Ovary (tissue), 9 donors: ENCODE data around the gene PCF11. TPM values are rescaled to one million over a fixed set of nuclear protein-coding genes. Genes with fewer than 3 reads are reported as not detected.

Experiments used
- DNase-seq, 5 donors: peaks; one replicate each; pipeline ENCODE4 v3.0.0-alpha.2; 2019 to 2020
- H3K27ac ChIP-seq, 2 donors: fragments of 200-600 bp; one replicate each; pipeline versions ENCODE4 v1.5.1 to v1.8.0; 2019 to 2022
- H3K27me3 ChIP-seq: fragments of 200-600 bp; one replicate; pipeline ENCODE4 v1.8.0; 2022
- H3K36me3 ChIP-seq: fragments of 200-600 bp; sonication (generic); one replicate; pipeline ENCODE4 v1.5.1; 2019
- H3K4me1 ChIP-seq: one replicate; pipeline ENCODE4 v1.8.1; 2013; ENCODE audit warnings: mild to moderate bottlenecking, moderate library complexity; ENCODE audit not compliant: insufficient read depth
- H3K4me3 ChIP-seq: fragments of 200-600 bp; sonication (generic); one replicate; pipeline ENCODE4 v1.5.1; 2017
- H3K9me3 ChIP-seq, 2 donors: fragments of 200-600 bp in 1 of 2; sonication (generic) in 1 of 2; one replicate each; pipeline versions ENCODE4 v1.5.1 to v1.8.1; 2013 to 2019; ENCODE audit warnings: mild to moderate bottlenecking in 1 of 2, moderate library complexity in 1 of 2
- CTCF ChIP-seq, 3 donors: fragments of 450-650 bp in 2 of 3; fragments of 200-600 bp in 1 of 3; IDR thresholded peaks; one replicate each; pipeline versions ENCODE4 v1.5.1 to v1.8.0; 2016 to 2022; ENCODE audit warnings: antibody characterized with exemption in 3 of 3, mild to moderate bottlenecking in 1 of 3
- EP300 ChIP-seq: sonication (generic); formaldehyde crosslinking; IDR thresholded peaks from one replicate; pipeline ENCODE4 v1.6.1; 2017; ENCODE audit warnings: antibody characterized with exemption
- POLR2A ChIP-seq: fragments of 450-650 bp; IDR thresholded peaks from one replicate; pipeline ENCODE4 v1.6.1; 2017; ENCODE audit warnings: antibody characterized with exemption, mild to moderate bottlenecking, moderate library complexity
- WGBS, 3 donors: extraction: QIAGEN DNeasy Blood & Tissue Kit in 1 of 3; methylation state at CpG; one replicate each; pipeline versions ENCODE4 v1.1.5 to v1.1.7; 2013 to 2017; 5-methylcytosine and 5-hydroxymethylcytosine counted together
- intact Hi-C, 4 donors: fragments of 100-400 bp; cut with DNase I; formaldehyde crosslinking; loops; one replicate each; pipeline versions ENCODE4 v1.11.0 to v1.15.1; 2022 to 2023
- polyA plus RNA-seq, 2 donors: library from polyadenylated mRNA; stranded (reverse); fragments of 200-250 nt in 1 of 2; fragments of 350-450 nt in 1 of 2; fragmentation: Illumina TruSeq in 1 of 2; extraction: RNeasy Lipid Tissue Mini Kit (QIAGEN cat#74804) in 1 of 2; gene quantifications; one replicate each; pipeline ENCODE4 v1.2.3, GENCODE V29; 2013 to 2014
- total RNA-seq, 7 donors: library from RNA; depleted of rRNA in 2 of 7; stranded (reverse); fragments of >200 nt in 2 of 7; fragmentation: NEBNext Ultra II Directional in 3 of 7; extraction: Animal tissue kit (Norgen Biotek cat#: 25700) in 3 of 7; gene quantifications; one replicate each; pipeline versions ENCODE4 v1.1.0 to v1.2.4, GENCODE V29; 2016 to 2023
- donor health status: DM: no; HTN: no; CAD: no; lungs with moderate emphysema.
- donor health status: DM: no; HTN: no; CAD: no.
- donor health status: Bipolar disorder and iron deficiency.
- donor health status: DM: yes; HTN: yes; CAD: no.
- donor health status: DM: no; HTN: no; CAD: no.
- donor health status: DM: yes; HTN: yes; CAD: no.

PCF11 gene
- total and polyA plus RNA-seq, 9 donors: 38.0 to 107 (median 59.8) TPM

DNA sequence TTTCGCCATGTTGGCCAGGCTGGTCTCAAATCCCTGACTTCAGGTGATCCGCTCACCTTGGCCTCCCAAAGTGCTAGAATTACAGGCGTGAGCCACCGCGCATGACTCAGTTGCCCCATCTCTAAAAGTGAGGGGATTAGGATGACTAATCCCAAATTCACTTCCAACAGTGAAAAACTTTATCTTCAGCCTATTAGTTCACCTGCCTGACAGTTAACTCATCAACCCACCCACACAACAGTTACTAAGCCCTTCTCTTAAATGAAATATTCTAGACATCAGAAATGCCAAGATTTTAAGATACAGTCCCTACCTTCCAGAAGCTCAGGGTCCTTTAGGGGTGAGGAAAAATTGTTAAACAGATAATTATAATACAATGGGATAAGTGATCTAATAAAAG lies 34.6 kb downstream of the PCF11 start:
- Histone ChIP-seq H3K4me3 (no peak overlapping the region), H3K4me1 (peaks cover 4% of the 10 kb centered on the region), H3K9me3 (no peaks in the 10 kb centered on the region), H3K27ac (no peak overlapping the region), H3K36me3 (no peaks in the 10 kb centered on the region), H3K27me3 (no peaks in the 10 kb centered on the region)
- no peak for DNase-seq
- TF ChIP-seq EP300: no peak
- TF ChIP-seq POLR2A: no peak
- no peak for TF ChIP-seq CTCF (IDR thresholded peaks at IDR 0.05)
- intact Hi-C loops: loop anchor here in 2 of 4 donors (5.0 to 10.0 kb wide), 3 partner anchors 34 to 289 kb away; partner anchors contain the start of genes DDIAS (in 2 of the 2), PRCP (in 2 of the 2) and PCF11 (in 1 of the 2)
- WGBS, 3 donors: 96 to 97% (median 97%) methylated on average over 5 of the region's 5 CpGs

- Histone ChIP-seq H3K27me3 (no peaks in the 10 kb centered on the region), H3K9me3 (no peaks in the 10 kb centered on the region), H3K27ac (no peak overlapping the region), H3K4me1 (peaks cover 4% of the 10 kb centered on the region), H3K36me3 (no peaks in the 10 kb centered on the region), H3K4me3 (no peak overlapping the region)
- TF ChIP-seq POLR2A: no peak
- TF ChIP-seq CTCF (IDR thresholded peaks at IDR 0.05): no peak
- TF ChIP-seq EP300: no peak
- DNase-seq: no peak
- 70 to 81% (median 72%) methylated on average over 11 of the region's 11 CpGs for WGBS, 3 donors
- intact Hi-C loops: loop anchor here in 2 of 4 donors (5.0 to 10.0 kb wide), 3 partner anchors 35 to 290 kb away; partner anchors contain the start of genes DDIAS (in 2 of the 2), PRCP (in 2 of the 2) and PCF11 (in 1 of the 2)
Measured at GRCh38 chr11:83191986-83192385, 35.1 kb downstream of the PCF11 start.

DNA sequence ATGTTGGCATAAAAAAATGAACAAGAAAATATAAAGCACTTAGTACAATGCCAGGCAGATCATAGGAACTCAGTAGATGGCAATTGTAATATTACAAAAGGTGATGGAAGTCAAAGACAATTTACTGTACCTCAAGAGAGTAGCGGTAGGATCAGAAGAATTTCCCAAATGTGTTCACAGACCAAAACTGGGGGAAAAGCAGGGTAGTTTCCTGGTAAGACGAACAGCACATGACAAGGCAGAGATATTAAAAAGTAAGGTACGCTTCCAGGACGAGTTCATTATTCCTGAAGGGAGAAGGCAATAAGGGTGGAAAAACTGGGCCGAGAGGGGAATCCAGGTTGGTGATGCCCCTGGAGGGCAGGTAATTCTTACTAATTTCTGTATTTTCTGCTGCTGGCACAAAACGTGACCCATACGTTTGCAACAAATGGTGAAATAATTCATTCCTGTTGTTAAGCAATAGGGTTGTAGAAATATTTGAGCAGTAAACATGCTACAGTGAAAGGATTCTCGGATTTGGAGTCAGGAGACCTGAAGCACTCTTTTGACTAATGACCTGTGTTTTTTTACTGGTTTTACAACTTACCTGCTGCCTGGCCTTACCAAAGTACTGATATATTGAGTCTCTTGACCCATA lies 35.8 kb downstream of the PCF11 start:
- Histone ChIP-seq H3K4me1 (peaks cover 4% of the 10 kb centered on the region), H3K9me3 (no peaks in the 10 kb centered on the region), H3K27ac (peak overlapping the region; percentile 36 to 75), H3K4me3 (peak overlapping the region; percentile 94), H3K36me3 (no peaks in the 10 kb centered on the region), H3K27me3 (no peaks in the 10 kb centered on the region)
- intact Hi-C loops: loop anchor here in 2 of 4 donors (5.0 to 10.0 kb wide), 3 partner anchors 35 to 290 kb away; partner anchors contain the start of genes DDIAS (in 2 of the 2), PRCP (in 2 of the 2) and PCF11 (in 1 of the 2)
- 4 to 10% (median 7%) methylated on average over 8 of the region's 8 CpGs for WGBS, 3 donors
- TF ChIP-seq CTCF (IDR thresholded peaks at IDR 0.05) (no peak), EP300 (no peak), POLR2A (no peak)
- no peak for DNase-seq

DNA sequence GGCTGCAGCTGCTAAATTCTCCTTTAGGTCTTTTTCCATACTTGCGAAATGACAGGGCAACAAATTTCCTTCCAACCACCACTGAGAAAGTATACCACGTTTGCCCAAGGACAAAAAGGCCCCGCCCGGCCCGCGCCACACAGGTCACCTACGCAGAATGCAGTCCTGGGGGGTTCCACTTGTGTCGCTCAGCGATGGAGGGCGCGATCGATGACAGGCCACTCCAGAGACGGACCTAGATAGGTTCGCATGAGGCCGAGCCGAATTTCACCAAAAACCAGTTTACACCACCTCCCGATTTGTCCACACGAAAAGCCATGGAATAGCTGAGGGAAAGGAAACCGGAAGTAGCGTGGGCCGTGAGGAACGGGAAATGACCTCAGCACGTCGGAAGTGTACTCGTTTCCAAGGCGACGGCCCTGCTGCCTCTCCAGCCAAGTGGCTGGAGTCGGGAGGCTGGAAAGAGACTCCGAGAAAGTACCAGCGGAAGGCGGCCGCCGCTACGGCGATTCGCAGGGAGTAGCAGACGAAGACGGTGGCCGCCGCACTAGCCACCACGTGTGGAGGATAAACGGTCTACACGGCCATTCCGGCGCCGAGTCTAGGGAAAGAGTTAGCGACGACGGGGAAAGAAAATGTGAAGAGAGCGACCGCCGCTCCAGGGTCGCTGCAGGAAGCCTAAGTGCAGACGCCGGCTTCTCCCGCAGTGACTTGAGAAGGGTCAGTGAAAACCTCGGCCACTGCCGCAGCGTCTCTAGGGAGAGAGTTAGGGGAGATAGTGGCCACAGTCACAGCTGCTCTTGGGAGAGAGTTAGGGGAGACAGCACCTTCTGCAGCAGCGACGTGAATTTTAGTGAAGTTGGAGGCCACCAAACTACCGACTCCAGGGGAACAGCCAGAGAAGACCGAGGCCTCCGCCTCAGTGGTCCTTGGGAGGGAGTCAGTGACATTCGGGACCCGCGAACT lies 36.7 kb downstream of the PCF11 start, which contains the start of gene ANKRD42:
Gene ANKRD42 (plus strand): TSS at position 398 of the 966 bp plus-strand sequence. CDS start 959 bp downstream, outside the sequence.
- Histone ChIP-seq H3K9me3 (no peaks in the 10 kb centered on the region), H3K36me3 (no peaks in the 10 kb centered on the region), H3K27me3 (no peaks in the 10 kb centered on the region), H3K4me1 (peaks cover 4% of the 10 kb centered on the region), H3K27ac (peak within 1 kb of the TSS; percentile 70 to 75), H3K4me3 (peak within 1 kb of the TSS; percentile 94)
- DNase-seq: peak; percentile 90 to 93 (median 92)
- WGBS, 3 donors: 0% methylated on average over 67 of the region's 67 CpGs
- intact Hi-C loops: loop anchor here in 2 of 4 donors (5.0 to 10.0 kb wide), 3 partner anchors 36 to 291 kb away; partner anchors contain the start of genes DDIAS (in 2 of the 2), PRCP (in 2 of the 2) and PCF11 (in 1 of the 2)
- TF ChIP-seq EP300 (peak; percentile 32), CTCF (IDR thresholded peaks at IDR 0.05) (no peak), POLR2A (peak; percentile 88)
